ENCODE measurements around the gene TNIK.

Gene TNIK

GRCh38 chr3:171187706-171188290, 272.4 kb downstream of the TNIK start:
- peaks cover 13% of the 10 kb centered on the region for H3K4me1 ChIP-seq (ENCODE audit: insufficient read depth, low read length)
- H3K9ac ChIP-seq (ENCODE audit: low read depth, low read length) = no peak overlapping the region
- no peaks in the 10 kb centered on the region for H3K9me3 ChIP-seq (ENCODE audit: control insufficient read depth, insufficient read depth, low read length)
- no peaks in the 10 kb centered on the region for H3K36me3 ChIP-seq (ENCODE audit: insufficient read depth, low read length)

DNA sequence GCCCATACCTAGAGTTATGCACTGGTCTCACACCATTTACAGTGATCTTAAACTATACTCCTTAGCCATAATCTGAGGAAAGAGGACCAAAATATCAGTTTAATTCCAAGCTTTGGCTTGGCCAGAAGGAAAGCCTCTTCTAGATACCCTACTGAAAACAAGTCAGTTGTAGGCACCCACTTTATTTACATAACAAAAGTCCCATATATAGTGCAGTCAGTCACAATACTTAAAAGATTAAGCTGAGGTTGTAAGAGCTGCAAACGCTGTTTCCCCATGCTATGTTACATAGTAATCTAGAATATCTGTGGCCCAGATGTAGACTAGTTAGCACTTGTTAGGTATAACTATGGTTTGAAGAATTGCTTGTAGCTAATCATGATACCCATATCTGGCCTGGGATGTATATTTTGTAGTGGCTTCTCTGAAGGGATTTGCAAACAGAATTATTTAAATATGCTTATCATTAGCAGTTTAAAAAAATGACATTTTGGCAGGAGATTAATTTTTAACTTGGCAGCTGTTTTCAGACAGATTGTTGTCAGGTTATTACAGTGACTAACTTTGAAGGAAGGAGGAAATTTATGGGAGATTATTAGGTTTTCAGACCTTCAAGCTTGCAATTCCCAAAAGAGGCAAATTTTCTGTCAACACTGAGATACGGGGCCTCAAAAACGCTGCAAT, 273.2 kb downstream of the TNIK start:
- Histone ChIP-seq H3K9me3 (ENCODE audit: control insufficient read depth, insufficient read depth, low read length) (no peaks in the 10 kb centered on the region), H3K4me1 (ENCODE audit: insufficient read depth, low read length) (peaks cover 13% of the 10 kb centered on the region), H3K9ac (ENCODE audit: low read depth, low read length) (no peak overlapping the region)

DNA sequence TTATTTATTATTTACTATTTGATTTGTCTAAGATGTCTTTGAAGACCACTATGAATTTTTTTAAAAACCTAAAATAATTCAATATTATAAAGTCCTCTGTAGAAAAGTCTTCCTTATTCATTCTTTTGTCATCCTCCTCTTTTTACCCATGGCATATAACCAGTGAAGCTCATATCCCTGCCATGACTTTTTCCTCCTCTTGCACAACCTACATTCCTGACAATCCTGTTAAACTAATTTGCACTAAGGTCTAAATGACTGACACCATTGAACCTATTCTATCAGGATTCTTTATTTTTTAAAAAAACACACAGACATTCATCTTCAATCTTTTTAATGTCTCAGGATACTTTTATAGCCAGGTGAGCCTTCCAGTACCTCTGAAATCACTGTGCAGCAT, 273.8 kb downstream of the TNIK start:
- peaks cover 13% of the 10 kb centered on the region for H3K4me1 ChIP-seq (ENCODE audit: insufficient read depth, low read length)
- no peak overlapping the region for H3K9ac ChIP-seq (ENCODE audit: low read depth, low read length)
- no peaks in the 10 kb centered on the region for H3K36me3 ChIP-seq (ENCODE audit: insufficient read depth, low read length)
- no peaks in the 10 kb centered on the region for H3K9me3 ChIP-seq (ENCODE audit: control insufficient read depth, insufficient read depth, low read length)

More for the DNA sequence above, 273.2 kb downstream of the TNIK start:
- no peaks in the 10 kb centered on the region for H3K36me3 ChIP-seq (ENCODE audit: insufficient read depth, low read length)

DNA sequence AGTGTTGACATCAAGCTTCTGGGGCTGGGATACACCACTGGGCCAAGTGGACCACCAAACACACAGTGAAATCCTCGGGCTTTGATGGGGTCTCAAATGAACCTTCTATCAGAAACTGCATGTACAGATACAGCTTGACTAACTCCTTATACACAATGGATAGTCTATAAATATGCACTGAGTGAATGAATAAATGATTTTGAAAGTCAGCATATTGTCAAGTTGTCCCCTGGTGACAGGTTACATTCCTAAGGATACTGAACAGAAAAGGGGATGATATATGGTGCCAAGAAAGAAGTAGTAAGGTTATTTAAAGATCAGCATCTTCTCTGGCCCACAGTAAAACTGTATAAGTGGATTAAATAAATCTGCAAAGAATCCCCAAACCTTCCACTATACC, 274.2 kb downstream of the TNIK start:
- Histone ChIP-seq H3K9ac (ENCODE audit: low read depth, low read length) (no peak overlapping the region), H3K9me3 (ENCODE audit: control insufficient read depth, insufficient read depth, low read length) (no peaks in the 10 kb centered on the region), H3K36me3 (ENCODE audit: insufficient read depth, low read length) (no peaks in the 10 kb centered on the region), H3K4me1 (ENCODE audit: insufficient read depth, low read length) (peaks cover 13% of the 10 kb centered on the region)

- Histone ChIP-seq H3K36me3 (ENCODE audit: insufficient read depth, low read length) (no peaks in the 10 kb centered on the region), H3K9ac (ENCODE audit: low read depth, low read length) (no peak overlapping the region), H3K4me1 (ENCODE audit: insufficient read depth, low read length) (peaks cover 13% of the 10 kb centered on the region), H3K9me3 (ENCODE audit: control insufficient read depth, insufficient read depth, low read length) (no peaks in the 10 kb centered on the region)
Measured at GRCh38 chr3:171184372-171184771, 275.8 kb downstream of the TNIK start.

GRCh38 chr3:171183042-171183441, 277.2 kb downstream of the TNIK start:
- Histone ChIP-seq H3K36me3 (ENCODE audit: insufficient read depth, low read length) (no peaks in the 10 kb centered on the region), H3K4me1 (ENCODE audit: insufficient read depth, low read length) (peaks cover 13% of the 10 kb centered on the region), H3K9me3 (ENCODE audit: control insufficient read depth, insufficient read depth, low read length) (no peaks in the 10 kb centered on the region), H3K9ac (ENCODE audit: low read depth, low read length) (no peak overlapping the region)

DNA sequence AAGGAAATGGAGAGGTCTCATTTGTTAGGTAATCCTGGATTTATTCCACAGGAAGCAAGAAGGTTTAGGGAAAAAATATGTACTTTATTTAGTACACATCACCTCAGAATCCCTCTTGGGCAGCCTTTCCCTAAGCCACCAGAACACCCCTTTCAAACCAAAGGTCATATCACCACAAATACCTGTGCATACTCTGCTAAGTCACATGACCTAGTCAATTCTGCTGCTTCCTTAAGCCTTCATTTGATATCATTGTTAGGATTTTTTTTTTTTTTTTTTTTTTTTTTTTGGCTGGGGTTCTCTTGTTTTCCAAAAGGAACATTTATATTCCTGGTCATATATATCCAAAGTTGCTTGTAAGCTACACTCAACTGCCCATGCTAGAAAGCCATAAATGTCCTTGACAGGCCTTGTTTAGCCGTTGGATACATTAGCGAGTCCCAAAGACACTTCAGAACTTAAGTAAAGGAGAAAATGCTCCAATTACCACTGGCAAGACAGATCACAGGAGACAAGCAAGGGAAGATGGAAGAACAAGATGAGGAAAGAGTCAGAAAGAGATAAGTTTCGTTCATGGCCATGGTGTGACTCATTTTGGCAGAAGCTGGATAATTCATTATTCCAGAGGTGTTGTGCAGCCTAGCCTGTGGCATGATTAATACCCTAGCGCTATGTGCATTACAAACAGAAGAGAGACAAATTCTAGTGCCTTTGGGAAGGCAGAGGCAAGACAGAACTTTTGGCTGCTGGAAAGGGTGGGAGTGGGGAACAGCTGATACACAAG, 278.1 kb downstream of the TNIK start:
- Histone ChIP-seq H3K9me3 (ENCODE audit: control insufficient read depth, insufficient read depth, low read length) (no peaks in the 10 kb centered on the region), H3K9ac (ENCODE audit: low read depth, low read length) (no peak overlapping the region), H3K4me1 (ENCODE audit: insufficient read depth, low read length) (peaks cover 8% of the 10 kb centered on the region), H3K36me3 (ENCODE audit: insufficient read depth, low read length) (no peaks in the 10 kb centered on the region)

- H3K9ac ChIP-seq (ENCODE audit: low read depth, low read length) = no peak overlapping the region
- H3K36me3 ChIP-seq (ENCODE audit: insufficient read depth, low read length) = no peaks in the 10 kb centered on the region
- H3K4me1 ChIP-seq (ENCODE audit: insufficient read depth, low read length) = peaks cover 1% of the 10 kb centered on the region
- no peaks in the 10 kb centered on the region for H3K9me3 ChIP-seq (ENCODE audit: control insufficient read depth, insufficient read depth, low read length)
Measured at GRCh38 chr3:171178714-171179113, 281.5 kb downstream of the TNIK start.

GRCh38 chr3:171177553-171177952, 282.7 kb downstream of the TNIK start:
- Histone ChIP-seq H3K9me3 (ENCODE audit: control insufficient read depth, insufficient read depth, low read length) (no peaks in the 10 kb centered on the region), H3K36me3 (ENCODE audit: insufficient read depth, low read length) (no peaks in the 10 kb centered on the region), H3K9ac (ENCODE audit: low read depth, low read length) (no peak overlapping the region), H3K4me1 (ENCODE audit: insufficient read depth, low read length) (peaks cover 5% of the 10 kb centered on the region)

DNA sequence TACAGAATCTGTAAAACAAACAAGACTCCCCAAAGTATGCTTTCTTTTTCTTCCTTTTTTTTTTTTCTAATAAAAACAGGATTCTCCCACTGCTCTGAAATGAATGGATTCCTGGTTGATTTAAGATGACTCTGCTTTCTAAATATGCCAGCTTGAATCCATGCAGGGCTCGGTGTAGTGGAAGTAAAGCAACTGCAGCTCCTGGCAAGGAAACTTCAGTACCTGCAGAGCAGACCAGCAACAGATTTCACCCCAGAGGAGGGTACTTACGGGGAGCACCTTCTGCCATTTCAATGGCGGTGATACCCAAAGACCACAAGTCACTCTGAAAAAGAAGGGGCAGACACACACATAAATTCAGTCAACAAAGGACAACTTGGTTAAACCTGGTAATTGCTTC, 283.1 kb downstream of the TNIK start:
- no peak overlapping the region for H3K9ac ChIP-seq (ENCODE audit: low read depth, low read length)

GRCh38 chr3:171176244-171176933, 283.8 kb downstream of the TNIK start:
- Histone ChIP-seq H3K4me1 (ENCODE audit: insufficient read depth, low read length) (peaks cover 5% of the 10 kb centered on the region), H3K9ac (ENCODE audit: low read depth, low read length) (no peak overlapping the region), H3K36me3 (ENCODE audit: insufficient read depth, low read length) (peaks cover 2% of the 10 kb centered on the region; the same call in 1 of the 2 replicates), H3K9me3 (ENCODE audit: control insufficient read depth, insufficient read depth, low read length) (no peaks in the 10 kb centered on the region)

More for the DNA sequence above, 283.1 kb downstream of the TNIK start:
- no peaks in the 10 kb centered on the region for H3K9me3 ChIP-seq (ENCODE audit: control insufficient read depth, insufficient read depth, low read length)
- no peaks in the 10 kb centered on the region for H3K36me3 ChIP-seq (ENCODE audit: insufficient read depth, low read length)
- peaks cover 5% of the 10 kb centered on the region for H3K4me1 ChIP-seq (ENCODE audit: insufficient read depth, low read length)

DNA sequence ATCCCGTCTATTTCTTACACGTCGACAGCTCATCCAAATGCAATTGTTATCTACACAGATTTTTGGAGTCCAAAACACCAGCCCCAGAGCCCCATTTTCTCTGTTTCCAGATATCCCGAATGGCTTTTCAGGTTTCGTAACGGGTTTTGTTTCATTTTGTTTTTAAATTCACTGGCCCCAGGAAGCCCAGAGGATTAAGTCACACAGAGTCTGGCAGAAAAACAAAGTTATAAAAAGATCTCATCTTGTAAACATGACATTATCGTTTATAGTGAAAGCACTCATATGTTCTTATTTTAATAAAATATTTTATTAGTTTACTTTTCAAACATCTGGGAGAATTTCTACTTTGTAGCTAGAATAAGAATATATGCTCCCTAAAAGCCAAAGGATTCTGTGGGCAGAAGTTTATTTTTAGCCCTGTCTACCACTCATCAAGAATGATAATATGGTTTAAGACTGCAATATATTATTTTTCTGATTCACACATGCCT, 284.4 kb downstream of the TNIK start:
- Histone ChIP-seq H3K9ac (ENCODE audit: low read depth, low read length) (no peak overlapping the region), H3K36me3 (ENCODE audit: insufficient read depth, low read length) (peaks cover 2% of the 10 kb centered on the region; the same call in 1 of the 2 replicates), H3K9me3 (ENCODE audit: control insufficient read depth, insufficient read depth, low read length) (no peaks in the 10 kb centered on the region), H3K4me1 (ENCODE audit: insufficient read depth, low read length) (peaks cover 5% of the 10 kb centered on the region)

GRCh38 chr3:171173736-171174135, 286.5 kb downstream of the TNIK start:
- H3K36me3 ChIP-seq (ENCODE audit: insufficient read depth, low read length) = peaks cover 2% of the 10 kb centered on the region; the same call in 1 of the 2 replicates
- H3K9ac ChIP-seq (ENCODE audit: low read depth, low read length) = no peak overlapping the region
- no peaks in the 10 kb centered on the region for H3K9me3 ChIP-seq (ENCODE audit: control insufficient read depth, insufficient read depth, low read length)
- peaks cover 5% of the 10 kb centered on the region for H3K4me1 ChIP-seq (ENCODE audit: insufficient read depth, low read length)

DNA sequence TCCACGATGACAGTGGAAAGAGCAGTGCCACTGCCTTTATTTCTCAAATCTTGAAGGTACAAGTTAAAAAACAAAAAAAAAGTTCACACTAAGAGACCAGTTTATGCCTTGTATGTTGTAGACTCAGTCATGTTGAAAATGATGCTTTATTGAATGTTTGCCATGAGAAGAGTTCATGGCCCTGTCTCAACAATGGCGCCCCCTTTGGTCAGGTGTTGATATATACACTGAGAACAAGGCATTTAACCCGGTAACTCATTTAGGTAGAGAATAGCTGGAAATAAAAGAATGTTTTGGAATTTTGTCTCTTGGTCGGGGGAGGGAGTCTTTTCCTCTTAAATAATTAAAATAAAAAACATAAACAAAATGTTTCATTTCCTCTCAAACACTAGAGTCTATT, 288.1 kb downstream of the TNIK start:
- Histone ChIP-seq H3K9me3 (ENCODE audit: control insufficient read depth, insufficient read depth, low read length) (no peaks in the 10 kb centered on the region), H3K9ac (ENCODE audit: low read depth, low read length) (no peak overlapping the region), H3K4me1 (ENCODE audit: insufficient read depth, low read length) (peaks cover 10% of the 10 kb centered on the region), H3K36me3 (ENCODE audit: insufficient read depth, low read length) (peaks cover 2% of the 10 kb centered on the region; the same call in 1 of the 2 replicates)
